Hypothalamus (tissue), 51 donors: ENCODE results near the gene CNNM4.
A peak's percentile ranks its signal among the peaks of the same experiment; 100 is the strongest.

Experiments used
- DNase-seq, 51 donors: peaks; one replicate each; lab custom pipeline; 2025; lab: John Stamatoyannopoulos, UW

Gene CNNM4

GRCh38 chr2:96848264-96848663 is 87.6 kb downstream of the CNNM4 start:
- no peak for DNase-seq

GRCh38 chr2:96852667-96853066 is 92.0 kb downstream of the CNNM4 start:
- DNase-seq = no peak

- no peak for DNase-seq
These were observed 92.6 kb downstream of the CNNM4 start for GRCh38 chr2:96853321-96853720.

DNA sequence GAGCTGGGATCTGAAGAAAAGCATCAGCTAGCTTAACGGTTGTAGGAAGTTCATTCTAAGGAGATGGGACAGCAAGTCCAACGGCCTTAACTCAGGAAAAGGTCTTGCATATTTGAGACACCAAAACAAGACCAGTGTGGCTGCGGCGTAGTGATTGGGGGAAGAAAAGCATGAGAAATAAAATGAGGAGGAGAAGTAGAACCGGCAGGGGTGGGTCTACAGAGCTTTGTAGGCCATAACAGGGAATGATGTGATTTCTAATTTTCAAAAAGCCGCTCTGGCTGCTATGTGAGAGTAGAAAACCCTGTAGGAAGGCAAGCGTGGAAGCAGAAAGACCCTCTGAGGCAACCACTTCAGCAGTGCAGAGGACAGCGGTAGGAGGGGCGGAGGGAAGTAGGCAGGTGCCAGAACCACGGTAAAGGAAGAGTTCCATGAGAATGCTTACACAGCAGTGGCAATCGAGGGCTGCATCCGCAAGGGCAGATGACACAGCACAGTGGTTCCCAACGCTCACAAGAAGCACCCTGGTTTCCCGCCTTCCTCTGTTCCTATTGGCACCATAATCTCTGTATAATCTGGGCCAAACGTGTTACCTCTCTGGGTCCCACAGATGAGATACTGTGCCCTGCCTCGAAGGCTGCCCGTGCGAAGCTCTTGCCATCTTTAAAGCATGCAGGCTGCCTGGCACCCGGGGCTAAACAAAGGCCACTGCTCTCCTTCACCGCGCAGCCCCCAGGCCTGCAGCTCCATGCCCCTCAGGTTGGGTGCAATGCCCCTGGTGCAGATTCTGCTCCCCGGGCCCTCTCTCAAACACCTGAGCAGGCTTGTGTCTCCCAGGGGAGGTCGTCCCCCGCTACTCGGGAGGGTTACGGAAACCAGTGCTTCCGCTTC is 96.3 kb downstream of the CNNM4 start:
- peak in 6 of 51 donors; percentile 37 to 75 (median 55) for DNase-seq

GRCh38 chr2:96857667-96858372 is 97.1 kb downstream of the CNNM4 start, which contains the start of gene ANKRD39:
Gene ANKRD39, minus strand, starts transcription at chr2:96858016. Its CDS starts 29 bp downstream, at chr2:96857987.
- DNase-seq = peak; percentile 29 to 98 (median 95)

DNA sequence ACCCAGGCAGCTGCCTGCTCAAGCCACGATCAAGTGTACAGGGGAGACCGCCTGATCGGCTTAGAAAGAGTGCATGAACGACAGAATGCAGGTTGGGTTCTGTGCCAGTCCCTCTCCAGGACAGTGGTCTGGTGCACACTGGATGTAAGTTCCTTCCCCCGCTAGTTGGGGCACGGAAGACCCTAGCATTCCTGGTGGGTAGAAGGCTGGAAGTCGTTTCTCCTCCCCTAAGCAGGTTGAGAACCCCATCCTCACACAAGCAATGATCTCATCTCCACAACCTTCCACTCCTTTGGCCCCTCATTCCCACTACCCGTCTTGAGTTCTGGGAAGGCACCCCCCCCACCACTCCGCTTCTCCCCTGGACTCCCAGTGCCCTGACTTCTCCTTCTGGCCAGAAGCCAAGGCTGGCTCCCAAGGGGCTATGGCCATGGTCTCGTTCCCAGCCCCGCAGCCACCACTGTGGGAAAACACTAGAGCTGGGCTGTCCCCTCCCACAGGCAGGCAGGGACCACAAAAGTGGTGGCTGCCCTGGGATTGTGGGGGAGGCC is 98.5 kb downstream of the CNNM4 start:
- peak in 9 of 51 donors; percentile 25 to 68 (median 40) for DNase-seq

GRCh38 chr2:96859681-96860064 is 99.0 kb downstream of the CNNM4 start:
- DNase-seq = peak in 1 of 51 donors; percentile 39

DNA sequence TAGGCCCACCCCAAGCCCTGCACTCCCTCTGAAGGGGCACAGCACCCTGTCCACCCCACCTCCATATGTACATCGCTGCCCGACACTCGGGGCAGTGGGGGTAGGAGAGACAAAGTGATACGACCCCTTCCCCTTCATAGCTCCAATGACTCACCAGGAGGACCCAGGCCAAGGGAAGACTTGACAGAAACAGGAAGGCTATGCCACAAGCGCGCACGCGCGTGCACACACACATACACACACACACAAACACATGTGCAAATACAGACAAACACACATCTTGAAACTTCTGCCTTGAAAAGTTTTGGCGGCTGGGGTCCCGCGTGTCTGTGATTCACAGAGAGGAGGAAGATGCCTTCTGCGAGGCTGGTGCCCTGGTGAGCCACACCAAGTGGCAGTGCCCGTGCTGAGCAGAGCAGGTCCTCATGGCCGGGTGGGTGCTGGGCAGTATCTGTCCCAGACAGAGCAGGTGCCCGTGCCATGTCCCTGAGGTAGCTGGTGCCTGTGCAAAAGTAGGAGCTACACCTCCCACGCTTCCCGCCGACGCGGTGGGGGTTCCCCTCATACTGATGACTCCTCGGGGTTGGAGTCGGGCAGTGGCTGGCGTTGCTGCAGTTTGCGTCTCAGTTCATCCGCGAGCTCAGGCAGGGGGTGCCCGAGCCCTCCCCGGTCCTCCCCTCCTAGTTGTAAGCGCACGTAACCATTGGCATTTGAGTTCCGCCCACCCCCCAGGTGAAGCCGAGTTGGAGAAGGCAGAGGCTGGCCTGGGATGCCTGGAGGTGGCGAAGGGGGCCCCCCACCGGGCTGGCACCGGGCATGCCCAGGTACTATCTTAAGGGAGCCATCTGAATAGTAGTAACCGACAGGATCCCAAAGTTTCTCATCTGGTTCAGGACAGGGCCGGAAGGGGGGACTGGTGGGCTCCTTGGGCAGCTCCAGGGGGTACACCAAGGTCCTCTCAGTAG is 99.6 kb downstream of the CNNM4 start:
- DNase-seq = peak in 1 of 51 donors; percentile 19

DNA sequence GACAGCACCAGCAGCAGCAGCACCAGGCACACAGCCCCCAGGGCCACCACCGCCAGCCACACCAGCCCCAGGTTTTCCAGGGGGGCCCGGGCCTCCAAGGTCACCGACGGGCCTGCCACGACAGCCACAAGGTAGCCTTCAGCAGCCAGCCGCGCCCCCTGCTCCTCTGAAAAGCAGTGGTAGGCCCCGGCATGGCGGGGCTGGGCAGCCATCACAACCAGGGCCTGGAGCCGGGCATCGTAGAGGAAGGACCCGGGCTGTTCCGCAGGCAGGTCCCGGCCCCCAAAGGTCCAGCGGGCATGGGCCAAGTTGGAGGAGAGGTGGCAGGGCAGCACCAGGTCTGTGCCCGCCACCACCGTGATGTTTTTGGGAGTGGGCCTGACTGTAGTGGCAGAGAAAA is 100.4 kb downstream of the CNNM4 start:
- DNase-seq = no peak
